HG03064 (cell line): ENCODE data around the gene SUPV3L1.
"Not testable (repeated sequence)": the region's sequence is repeated elsewhere in the genome, so short reads cannot be mapped to it uniquely, and the experiment has no call there.

ENCODE experiments used
- ATAC-seq: cut with Tn5 transposase; IDR thresholded peaks from one replicate; pipeline ENCODE4 v1.9.1; 2021; ENCODE audit warnings: low read depth; ENCODE audit not compliant: unreplicated experiment

SUPV3L1 gene

DNA sequence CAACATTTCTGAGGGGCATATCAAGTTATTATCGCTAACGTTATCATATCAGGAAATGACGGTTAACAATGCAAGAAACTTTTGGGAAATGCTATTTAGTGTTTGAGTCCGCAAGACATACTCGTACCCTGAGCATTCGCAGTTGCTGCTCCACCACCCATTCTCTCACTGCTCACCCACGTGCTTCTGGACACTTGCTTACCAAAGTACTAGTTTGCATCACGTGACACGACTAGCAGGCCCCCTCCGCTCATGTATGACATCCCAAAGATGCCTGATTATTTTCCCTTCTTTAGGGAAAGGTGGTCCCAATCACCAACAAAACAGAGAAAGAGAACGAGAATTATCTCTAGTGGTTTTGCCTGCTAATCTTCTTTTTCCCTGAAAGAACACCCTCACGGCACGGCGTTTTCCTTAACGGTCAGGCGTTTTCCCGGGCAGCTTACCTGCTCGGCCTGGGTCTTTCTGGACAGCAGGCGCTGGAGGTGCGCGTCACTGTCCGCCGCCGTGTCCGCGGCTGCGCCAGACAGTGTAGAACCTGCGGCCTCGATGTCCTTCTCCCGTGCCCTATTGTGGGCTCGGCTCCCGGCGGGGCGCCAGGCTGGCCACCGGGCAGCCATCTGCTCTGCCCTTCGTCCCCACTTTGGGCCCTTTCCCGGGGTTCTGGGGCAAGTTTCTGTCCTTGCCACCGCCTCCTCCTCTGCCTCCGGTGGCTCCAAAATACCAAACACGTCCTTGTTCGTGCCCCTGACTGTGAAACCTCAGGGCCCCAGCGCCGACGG, at the start of gene SUPV3L1:
Gene SUPV3L1, plus strand, starts transcription at position 492 of the 782 bp plus-strand sequence. Its CDS starts 58 bp downstream, at position 550.
- peak; percentile 83 for ATAC-seq

DNA sequence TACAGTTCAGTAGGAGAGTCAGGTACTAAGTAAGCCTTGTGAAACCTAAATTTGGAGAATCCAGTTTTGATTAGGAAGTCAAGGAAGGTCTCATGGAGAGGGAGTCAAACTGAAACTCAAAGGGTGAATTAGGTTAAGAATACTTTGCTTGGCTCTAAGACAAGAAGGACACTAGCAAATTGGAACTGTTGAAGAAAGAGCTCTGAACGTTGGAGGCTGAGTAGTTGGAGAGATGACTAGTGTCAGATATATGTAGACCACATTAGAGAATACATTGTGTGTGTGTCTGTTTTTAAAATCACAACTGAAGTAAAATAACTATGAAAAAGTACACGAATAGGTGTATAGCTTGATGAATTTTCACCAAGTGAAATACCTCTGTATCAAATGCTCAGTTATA, 49.8 kb upstream of the SUPV3L1 start:
- no peak for ATAC-seq

DNA sequence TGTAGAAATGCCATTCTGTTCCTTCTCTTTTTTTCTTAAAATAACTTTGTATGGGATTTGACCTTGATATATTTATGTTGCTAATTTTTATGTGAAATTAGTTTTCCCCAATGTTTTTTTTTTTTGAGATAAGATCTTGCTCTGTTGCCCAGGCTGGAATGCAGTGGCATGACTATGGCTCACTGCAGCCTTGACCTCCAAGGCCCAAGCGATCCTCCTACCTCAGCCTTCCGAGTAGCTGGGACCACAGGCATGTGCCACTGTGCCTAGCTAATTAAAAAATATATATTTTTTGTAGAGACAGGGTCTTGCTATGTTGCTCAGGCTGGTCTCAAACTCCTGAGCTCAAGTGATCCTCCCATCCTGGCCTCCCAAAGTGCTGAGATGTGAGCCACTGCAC, 40.1 kb upstream of the SUPV3L1 start:
- no peak for ATAC-seq

DNA sequence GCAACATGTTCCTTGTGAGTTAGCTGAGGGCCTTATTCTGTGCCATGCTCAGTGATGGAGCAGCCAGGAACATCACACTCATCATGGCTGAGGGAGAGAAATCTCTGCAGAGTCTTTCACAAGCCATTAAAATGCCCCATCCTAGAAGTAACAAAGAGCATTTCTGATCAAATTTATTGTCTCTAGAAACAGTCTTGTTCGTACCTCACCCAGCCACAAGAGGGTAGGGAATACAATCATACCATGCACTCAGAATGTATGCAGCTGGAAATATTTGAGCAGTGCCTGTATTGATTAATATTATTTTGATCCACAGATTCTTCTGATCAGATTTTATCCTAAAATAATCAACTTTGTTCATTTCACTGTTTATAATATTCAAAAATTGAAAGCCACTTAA, 38.7 kb upstream of the SUPV3L1 start:
- ATAC-seq, result no peak

DNA sequence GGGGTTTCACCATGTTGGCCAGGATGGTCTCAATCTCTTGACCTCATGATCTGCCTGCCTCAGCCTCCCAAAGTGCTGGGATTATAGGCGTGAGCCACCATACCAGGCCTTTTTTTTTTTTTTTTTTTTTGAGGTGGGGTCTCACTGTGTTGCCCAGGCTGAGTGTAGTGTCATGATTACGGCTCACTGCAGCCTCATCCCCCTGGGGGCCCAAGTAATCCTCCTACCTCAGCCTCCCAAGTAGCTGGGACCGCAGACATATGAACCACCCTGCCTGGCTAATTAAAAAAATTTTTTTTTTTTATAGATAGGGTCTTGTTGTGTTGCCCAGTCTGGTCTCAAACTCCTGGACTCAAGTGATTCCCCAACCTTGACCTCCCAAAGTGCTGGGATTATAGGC, 38.0 kb upstream of the SUPV3L1 start:
- ATAC-seq, result not testable (repeated sequence)

DNA sequence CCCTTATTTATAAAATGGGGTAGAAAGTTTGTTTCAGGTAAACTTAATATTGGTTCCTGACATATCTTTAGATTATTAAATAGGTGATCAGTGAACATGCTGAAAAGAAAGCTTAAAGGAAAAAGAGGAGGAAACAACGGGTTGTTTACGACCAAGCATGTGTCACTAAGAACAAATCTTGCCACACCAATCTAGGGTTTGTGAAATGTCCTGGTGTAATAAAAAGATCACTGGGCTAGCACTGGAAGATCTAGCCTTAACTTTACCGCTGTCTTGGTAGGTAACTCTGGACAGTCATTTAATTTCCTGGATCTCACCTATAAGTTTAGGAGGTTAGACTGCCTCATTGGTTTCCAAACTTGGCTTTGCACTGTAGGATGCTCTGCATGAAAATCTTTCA, 37.1 kb upstream of the SUPV3L1 start:
- ATAC-seq, result no peak

DNA sequence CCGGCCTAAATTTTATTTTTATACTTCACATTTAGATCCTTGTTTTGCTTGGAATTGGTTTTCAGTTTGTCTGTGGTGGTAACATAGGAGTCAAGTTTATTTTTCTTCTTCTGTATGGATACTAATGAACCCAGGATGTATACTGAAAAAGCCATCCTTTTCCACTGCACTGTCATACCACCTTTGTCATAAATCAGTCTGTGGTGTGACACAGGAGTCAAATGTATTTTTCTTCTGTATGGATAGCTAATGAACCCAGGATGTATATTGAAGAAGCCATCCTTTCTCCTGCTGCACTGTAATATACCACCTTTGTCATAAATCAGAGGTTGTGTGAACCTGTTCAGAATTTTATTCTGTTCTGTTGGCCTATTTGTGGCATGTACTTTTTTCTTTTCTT, 34.7 kb upstream of the SUPV3L1 start:
- no peak for ATAC-seq

DNA sequence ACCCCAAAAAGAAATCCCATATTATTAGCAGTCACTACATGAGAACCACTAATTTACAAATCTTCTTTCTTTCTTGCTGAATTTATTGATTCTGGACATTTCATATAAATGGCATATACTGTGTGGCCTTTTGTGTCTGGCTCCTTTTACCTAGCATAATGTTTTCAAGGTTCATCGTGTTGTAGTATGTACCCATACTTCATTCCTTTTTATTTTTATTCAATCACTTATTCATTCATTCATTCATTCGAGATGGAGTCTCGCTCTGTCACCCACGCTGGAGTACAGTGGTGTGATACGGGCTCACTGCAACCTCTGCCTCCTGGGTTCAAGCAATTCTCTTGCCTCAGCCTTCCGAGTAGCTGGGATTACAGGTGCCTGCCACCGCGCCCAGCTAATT, 34.2 kb upstream of the SUPV3L1 start:
- ATAC-seq, result no peak

DNA sequence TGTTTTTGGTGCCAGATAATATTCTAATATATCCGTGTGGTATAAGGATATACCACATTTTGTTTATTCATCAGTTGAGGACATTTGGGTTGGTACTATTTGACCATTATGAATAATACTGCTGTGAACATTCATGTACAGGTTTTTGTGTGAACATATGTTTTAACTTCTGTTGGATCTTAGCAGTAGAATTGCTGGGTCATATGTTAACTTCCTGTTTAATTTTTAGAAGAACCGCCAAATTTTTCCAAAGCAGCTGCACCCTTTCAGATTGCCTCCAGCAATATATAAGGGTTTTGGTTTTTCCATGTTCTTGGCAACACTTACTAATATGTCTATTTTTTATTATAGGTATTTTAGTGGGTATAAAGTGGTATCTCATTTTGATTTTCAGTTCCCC, 33.3 kb upstream of the SUPV3L1 start:
- no peak for ATAC-seq

DNA sequence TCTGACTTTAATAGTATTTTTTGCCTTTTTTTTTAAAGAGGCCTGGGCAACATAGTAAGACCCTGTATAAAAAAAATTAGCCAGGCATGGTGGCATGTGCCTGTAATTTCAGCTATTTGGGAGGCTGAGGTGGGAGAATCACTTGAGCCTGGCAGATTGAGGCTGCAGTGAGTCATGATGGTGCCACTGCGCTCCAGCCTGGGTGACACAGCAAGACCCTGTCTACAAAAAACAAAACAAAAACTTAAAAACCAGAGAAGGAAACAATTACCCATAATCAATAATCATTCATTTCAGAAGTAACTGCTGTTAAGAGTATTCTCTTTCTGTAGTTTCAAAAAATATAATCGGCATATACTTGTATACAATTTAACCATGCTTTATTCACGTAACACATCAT, 28.1 kb upstream of the SUPV3L1 start:
- no peak for ATAC-seq

DNA sequence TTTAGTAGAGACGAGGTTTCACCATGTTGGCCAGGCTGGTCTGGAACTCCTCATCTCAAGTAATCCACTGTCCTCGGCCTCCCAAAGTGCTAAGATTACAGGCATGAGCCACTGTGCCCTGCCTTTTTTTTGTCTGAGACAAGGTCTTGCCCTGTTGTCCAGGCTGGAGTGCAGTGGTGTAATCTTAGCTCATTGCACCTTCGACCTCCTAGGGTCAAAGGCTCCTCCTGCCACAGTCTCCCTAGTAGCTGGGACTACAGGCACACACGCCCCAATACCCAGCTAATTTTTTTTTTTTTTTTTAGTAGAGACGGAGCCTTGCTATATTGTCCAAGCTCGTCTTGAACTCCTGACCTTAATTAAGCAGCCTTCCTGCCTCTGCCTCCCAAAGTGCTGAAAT, 26.8 kb upstream of the SUPV3L1 start:
- no peak for ATAC-seq

DNA sequence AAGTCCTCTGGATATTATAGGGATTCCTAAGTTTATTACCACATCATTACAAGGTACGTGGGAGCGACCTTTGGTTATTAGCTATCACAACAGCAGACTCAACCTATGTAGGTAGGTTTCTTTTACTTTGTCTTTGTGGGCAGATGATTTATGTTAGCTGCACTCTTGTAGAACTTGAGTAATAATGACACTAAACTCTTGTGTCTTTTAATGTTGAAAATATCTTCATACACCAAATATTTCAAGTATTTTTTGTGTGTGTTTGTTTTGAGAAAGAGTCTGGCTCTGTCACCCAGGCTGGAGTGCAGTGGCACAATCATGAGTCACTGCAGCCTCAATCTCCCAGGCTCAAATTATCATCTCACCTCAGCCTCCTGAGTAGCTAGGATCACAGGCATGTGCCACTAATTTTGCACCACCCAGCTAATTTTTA, 19.2 kb upstream of the SUPV3L1 start:
- ATAC-seq, result no peak

DNA sequence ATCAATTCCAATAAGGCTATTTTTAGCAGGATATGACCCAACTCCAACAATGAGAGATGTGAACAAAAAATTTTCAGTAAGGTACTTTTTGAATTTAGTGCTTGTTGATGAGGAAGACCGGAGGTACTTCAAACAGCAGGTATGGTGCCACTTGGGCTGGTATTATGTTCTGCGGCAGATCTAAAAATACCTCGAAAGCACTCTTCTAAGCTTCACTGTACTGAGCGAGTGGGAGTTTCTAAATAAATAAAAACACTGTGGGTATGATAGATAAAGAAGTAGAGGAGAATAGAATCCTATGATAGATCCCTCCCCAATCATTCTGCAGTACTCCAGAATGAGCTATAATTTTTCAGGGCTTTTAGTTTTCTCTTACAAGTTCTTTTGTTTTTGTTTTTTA, 11.5 kb upstream of the SUPV3L1 start:
- ATAC-seq, result no peak

DNA sequence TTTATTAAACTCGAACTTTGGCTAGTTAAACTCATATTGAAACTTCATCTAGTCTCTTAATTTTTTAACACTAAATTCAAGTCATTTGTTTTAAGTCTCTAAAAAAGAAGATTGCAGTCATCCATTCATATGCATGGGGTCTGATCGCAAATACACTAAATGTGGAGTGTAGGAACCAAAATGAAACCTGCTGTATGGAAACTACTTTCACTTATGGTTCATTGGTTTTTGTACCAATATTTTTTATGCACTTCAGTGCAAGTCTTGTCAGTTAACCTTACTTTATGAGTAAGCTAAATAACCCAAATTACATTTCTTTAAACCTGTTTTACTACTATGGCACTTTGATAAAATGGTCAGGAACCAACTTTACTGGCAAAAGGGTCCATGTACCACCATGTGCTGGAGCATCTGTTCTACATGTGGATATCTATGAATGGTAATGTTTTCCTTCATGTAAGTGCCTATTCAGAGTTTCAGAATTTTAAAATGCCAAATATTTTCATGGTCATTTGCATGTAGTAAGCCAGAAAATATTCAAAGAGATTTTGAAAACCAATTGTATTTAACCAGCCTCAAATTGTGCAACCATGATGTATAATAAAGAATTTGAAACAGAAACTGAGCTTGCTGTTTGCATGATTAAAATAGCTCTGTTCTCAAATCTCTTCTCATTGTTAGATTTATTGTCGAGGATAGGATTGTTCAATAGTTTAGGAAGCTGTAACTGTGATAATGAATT, 7.6 kb upstream of the SUPV3L1 start:
- peak; percentile 67 for ATAC-seq

DNA sequence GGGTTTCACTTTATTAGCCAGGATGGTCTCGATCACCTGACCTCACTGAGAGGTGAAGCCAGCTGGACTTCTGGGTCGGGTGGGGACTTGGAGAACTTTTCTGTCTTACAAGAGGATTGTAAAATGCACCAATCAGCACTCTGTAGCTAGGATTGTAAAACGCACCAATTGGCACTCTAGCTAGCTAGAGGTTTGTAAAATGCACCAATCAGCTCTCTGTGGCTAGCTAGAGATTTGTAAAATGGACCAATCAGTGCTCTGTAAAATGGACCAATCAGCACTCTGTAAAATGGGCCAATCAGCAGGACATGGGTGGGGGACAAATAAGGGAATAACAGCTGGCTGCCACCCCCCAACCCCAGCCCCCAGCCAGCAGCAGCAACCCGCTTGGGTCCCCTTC, 4.7 kb upstream of the SUPV3L1 start:
- not testable (repeated sequence) for ATAC-seq

DNA sequence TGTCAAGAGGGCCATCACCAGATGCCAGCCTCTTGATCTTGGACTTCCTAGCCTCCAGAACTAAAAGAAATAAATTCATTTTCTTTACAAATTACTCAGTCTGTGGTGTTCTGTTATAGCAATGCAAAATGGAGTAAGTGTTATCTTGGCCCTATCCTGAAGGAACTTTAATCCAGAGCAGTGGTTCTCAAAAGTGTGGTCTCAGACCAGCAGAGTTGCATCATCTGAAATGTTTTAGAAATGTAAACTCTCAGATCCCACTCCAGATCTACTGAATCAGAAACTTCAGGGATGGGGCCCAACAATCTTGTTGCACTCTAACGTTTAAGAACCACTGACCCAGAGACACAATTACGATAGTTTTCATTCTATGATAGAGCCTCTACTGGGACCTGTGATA, 3.2 kb upstream of the SUPV3L1 start:
- no peak for ATAC-seq

DNA sequence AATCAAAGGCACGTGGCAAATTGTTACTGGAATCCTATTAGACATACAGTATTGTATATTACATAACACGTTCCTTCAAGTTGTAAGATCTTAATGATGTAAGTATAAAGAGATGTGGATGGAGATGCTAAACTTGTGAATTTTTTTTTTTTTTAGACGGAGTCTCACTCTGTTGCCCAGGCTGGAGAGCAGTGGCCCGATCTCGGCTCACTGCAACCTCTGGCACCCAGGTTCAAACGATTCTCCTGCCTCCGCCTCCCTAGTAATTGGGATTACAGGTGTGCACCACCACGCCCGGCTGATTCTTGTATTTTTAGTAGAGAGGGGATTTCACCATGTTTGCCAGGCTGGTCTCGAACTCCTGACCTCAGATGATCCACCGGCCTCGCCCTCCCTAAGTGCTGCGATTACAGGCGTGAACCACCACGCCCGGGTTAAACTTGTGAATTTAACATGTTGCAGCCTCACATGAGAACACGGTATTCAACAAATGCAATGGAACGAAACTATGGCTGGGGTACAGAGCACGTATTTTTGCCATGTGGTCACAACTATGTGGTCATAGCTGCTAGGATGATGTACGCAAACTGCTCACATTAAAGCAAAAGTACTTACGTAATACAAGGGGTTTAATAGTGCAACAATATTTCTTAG, 818 bp upstream of the SUPV3L1 start:
- peak; percentile 2 for ATAC-seq

DNA sequence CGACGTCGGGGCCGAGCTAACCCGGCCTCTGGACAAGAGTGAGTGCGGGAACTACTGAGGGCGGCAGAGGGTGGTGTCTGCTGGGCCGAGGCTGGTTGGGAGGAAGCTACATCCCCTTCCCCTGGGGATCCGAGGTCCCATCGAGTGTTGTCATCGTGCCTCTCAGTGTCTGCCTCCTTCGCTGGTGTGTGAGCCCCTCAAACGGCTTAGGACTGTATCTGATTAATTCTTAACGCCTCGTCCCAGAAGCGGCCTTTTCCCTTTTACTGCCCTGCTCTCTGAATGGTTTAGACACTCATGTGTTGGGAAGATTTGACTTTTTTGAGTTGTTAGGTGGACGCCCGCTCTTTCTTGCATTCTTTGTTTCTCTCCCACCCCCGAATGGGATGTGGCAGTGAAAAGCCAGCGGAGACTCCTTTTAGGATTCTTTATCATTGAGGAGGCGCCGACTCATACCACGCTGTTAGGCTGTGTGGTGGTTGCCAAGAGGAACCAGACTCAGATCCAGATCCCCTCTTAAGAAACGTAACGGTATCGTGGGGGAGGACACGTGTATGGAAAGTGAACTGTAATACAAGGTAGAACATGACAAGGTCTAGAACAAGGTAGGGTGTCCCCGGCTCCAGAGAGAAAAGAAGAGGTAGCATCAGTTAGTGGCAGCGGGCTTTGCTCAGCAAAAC, 631 bp downstream of the SUPV3L1 start:
- ATAC-seq, result no peak

DNA sequence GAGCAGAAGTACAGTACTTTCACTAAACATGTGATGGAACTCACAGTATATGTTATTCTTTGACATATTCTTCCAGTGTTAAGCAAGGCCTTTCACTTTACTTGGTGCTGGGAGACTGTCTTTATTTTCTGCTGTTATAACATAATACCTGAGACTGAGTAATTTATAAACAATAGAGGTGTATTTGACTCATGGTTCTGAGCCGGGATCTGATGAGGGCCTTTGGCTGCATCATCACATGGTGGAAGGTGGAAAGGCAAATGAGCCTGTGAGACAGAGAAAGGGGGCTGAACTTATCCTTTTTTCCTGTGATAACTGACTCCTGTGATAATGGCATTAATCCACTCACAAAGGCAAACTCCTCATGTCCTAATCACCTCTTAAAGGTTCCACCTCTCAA, 1.4 kb downstream of the SUPV3L1 start:
- no peak for ATAC-seq

DNA sequence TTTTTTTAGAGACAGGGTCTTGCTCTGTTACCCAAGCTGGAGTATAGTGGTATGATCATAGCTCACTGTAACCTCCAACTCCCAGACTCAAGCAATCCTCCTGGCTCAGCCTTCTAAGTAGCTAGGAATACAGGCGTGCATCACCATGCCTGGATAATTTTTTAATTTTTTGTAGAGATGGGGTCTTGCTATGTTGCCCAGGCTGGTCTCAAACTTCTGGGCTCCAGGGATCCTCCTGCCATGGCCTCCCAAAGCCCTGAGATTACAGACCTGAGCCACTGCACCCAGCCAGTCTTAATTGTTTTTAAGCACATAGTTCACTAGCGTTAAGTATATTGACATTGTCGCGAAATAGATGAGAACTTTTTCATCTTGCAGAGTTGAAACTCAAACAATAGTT, 2.0 kb downstream of the SUPV3L1 start:
- no peak for ATAC-seq

DNA sequence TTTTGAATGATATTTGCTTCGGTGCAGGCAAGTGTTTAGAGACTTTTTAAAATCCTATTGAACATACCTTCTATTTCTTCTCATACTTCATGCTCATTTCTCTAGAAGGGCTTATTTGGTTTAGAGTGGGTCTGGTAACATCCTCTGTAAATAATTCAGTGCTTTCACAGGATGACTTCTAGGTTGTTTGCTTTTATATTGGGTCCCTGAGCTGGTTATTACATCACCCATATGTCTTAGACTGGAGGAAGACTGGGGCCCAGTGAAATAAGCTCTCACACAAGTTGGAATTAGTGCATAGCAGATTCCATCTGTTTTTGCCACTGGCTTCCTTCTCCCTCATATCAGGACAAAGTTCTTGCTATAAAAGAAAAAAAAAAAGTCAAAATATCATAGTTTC, 6.5 kb downstream of the SUPV3L1 start:
- no peak for ATAC-seq
